ENCODE measurements around the gene PPP4R1.

The PPP4R1 gene

DNA sequence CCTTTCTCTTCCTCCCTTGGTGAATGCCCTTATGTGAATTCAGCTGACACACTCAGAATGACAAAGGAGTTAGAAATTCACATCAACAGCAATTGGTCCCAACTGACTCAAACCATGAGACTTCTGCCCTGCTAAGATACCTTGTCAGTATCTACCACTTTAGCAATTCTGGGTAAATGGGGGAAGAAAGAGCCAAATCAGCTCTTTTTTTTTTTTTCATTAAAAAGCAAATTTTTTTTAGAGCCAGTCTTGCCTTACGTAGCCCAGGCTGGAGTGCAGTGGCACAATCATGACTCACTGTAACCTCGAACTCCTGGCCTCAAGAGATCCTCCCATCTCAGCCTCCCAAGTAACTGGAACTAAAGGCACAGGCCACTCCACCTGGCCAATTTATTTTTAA, 1.7 kb upstream of the PPP4R1 start:
- no peak for DNase-seq (ENCODE audit: low spot score)
- in situ Hi-C loops (cut with MboI; ENCODE audit: low pct_unique_long_range_greater_than_20kb, low sequenced_read_pairs, unreplicated experiment): no loop called here
- TF ChIP-seq, protein P1, sequence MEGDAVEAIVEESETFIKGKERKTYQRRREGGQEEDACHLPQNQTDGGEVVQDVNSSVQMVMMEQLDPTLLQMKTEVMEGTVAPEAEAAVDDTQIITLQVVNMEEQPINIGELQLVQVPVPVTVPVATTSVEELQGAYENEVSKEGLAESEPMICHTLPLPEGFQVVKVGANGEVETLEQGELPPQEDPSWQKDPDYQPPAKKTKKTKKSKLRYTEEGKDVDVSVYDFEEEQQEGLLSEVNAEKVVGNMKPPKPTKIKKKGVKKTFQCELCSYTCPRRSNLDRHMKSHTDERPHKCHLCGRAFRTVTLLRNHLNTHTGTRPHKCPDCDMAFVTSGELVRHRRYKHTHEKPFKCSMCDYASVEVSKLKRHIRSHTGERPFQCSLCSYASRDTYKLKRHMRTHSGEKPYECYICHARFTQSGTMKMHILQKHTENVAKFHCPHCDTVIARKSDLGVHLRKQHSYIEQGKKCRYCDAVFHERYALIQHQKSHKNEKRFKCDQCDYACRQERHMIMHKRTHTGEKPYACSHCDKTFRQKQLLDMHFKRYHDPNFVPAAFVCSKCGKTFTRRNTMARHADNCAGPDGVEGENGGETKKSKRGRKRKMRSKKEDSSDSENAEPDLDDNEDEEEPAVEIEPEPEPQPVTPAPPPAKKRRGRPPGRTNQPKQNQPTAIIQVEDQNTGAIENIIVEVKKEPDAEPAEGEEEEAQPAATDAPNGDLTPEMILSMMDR (IDR thresholded peaks at IDR 0.05; ENCODE audit: extremely low read depth, insufficient read depth, missing control alignments): no peak

DNA sequence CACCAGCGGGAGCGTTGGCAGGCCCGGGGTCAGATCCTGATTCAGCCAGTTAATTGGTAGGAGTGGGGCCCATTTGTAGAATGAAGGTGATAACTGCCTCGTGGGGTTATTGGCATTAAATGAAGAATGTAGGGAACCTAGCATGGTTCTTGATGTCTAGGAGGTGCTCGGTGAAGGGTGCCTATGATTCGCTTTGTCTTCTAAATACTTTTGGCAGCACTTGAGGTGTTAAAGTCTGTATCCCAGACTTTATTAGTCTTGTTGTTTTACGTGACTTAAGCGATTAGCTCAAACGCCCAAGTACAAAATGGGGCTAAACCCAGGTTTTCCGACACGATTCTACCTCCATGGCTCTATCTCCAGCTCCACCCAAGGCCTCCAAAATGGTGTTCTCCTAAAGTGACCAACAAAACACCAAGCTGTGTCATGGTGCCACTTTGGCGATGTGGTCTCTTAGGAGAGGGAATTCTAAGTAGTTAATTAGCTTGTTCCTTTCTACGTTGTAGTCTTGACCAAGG, 980 bp upstream of the PPP4R1 start:
- in situ Hi-C loops (cut with MboI; ENCODE audit: low pct_unique_long_range_greater_than_20kb, low sequenced_read_pairs, unreplicated experiment): no loop called here
- TF ChIP-seq, protein P1 (IDR thresholded peaks at IDR 0.05; ENCODE audit: extremely low read depth, insufficient read depth, missing control alignments): no peak
- no peak for DNase-seq (ENCODE audit: low spot score)

DNA sequence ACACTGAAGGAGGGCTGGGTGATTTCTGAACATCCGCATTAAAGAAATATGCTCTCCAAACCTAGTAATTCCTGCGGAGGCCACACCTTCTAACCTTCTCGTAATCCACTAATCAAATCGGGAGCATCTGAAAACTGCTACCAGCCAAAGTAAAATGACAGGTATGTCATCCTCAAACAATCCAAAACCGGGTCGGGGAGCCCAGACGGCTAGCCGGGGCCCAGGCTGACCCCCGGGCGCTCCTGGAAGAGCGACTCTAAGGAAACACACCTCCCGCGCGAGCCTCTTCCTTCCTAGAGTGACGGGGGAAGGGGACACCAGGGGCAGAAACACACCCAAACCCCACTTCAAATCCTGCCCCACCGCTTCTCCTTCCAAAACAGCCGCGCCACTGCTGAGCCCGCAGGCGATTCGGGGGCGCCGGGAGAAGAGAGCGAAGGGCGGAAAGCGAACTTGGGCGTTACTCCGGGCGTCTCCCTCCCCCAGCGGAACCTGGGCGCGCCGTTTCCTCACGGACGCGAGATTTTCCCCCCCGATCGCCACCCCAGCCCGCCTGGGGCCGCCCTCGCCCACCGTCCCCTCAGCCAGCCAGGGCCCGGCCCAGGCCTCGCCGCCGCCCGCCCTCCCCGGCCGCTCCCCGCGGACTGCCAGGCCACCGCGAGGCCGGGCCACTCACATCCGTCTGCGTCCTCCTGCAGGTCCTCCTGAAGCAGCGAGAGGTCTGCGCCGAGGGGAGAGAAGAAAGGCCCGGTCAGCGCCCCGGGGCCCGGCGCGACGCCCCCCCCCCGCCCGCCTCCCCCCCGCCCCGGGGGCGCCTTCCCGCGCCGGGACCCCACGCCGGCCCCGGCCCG, 584 bp downstream of the PPP4R1 start:
- TF ChIP-seq, protein P1 (IDR thresholded peaks at IDR 0.05; ENCODE audit: extremely low read depth, insufficient read depth, missing control alignments): peak; percentile 23
- in situ Hi-C loops (cut with MboI; ENCODE audit: low pct_unique_long_range_greater_than_20kb, low sequenced_read_pairs, unreplicated experiment): no loop called here
- peak; percentile 64 for DNase-seq (ENCODE audit: low spot score)

DNA sequence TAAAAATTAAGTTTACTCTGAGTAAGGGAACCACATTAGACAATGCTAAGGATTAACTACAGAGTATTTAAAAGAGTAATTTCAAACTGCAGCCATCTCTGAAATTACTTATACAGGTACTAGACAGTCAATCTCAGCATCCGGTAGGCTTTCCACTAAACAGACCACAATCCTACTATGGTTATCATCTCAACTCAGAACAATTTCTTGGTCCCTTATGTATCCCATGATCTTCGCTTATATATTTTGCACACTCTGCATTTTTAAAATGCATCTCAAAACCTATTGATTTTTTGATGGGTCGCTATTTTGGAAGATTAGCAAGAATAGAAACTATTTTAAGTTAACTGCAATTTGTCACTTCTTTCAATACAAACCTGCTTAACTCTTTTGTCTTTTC, 1.4 kb downstream of the PPP4R1 start:
- TF ChIP-seq, protein P1 (IDR thresholded peaks at IDR 0.05; ENCODE audit: extremely low read depth, insufficient read depth, missing control alignments): no peak
- peak; percentile 40 for DNase-seq (ENCODE audit: low spot score)
- in situ Hi-C loops (cut with MboI; ENCODE audit: low pct_unique_long_range_greater_than_20kb, low sequenced_read_pairs, unreplicated experiment): no loop called here

DNA sequence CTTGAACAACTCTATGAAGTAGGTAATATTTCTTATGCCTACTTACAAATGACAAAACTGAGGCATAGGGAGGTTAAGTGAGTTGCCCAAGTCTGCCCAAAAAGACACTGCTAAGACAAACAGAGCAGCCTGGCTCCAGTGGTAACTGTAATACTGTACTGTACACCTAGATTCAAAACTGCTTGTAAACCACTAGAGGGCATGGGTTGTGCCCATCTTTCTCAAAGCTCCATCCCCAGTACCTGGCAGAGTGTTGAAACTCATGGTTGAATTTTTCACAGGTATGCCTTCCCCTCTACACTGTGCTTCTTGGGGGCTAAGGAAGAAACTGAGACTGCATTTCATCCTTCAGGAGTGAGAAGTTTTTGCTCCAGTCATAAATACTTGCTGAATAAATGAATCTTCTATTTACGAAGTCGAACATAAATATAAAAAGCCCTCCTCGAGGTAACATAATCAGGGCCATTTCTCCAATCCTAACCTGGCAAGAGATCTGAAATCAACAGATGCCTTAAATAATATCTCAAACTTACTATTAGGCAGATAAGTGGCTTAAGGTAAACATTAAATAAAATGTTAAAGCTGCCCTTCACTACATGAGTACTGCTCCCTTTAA, 2.0 kb downstream of the PPP4R1 start:
- in situ Hi-C loops (cut with MboI; ENCODE audit: low pct_unique_long_range_greater_than_20kb, low sequenced_read_pairs, unreplicated experiment): no loop called here
- DNase-seq (ENCODE audit: low spot score): peak; percentile 41
- TF ChIP-seq, protein P1 (IDR thresholded peaks at IDR 0.05; ENCODE audit: extremely low read depth, insufficient read depth, missing control alignments): peak; percentile 55

DNA sequence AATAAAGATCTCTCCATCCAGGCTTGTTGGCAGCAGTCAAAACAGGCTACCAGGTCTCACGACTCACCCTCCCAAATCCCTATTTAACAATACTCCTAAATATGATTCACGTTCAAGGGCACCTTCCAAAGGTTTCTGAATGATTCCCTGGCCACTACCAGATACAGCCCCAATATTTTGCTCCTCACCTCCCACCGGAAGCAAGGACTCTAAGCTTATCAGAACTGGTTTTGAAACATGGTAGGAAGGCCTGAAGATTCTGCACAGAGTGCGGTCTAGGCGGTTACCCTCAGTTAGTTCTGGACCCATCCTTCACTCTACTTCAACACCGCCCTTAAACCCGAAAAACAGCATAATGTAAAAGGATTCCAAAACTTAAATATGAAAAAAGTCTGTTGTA, 5.2 kb downstream of the PPP4R1 start:
- TF ChIP-seq, protein P1 (IDR thresholded peaks at IDR 0.05; ENCODE audit: extremely low read depth, insufficient read depth, missing control alignments): no peak
- in situ Hi-C loops (cut with MboI; ENCODE audit: low pct_unique_long_range_greater_than_20kb, low sequenced_read_pairs, unreplicated experiment): no loop called here
- no peak for DNase-seq (ENCODE audit: low spot score)

All from GM13977 (cell line).